Natural killer cell (primary cell): ENCODE data around the gene HADHB. TPM values are rescaled to one million over a fixed set of nuclear protein-coding genes. Genes with fewer than 3 reads are reported as not detected.

ENCODE experiments used
- ATAC-seq, 3 donors: fragments of 150-1000 bp in 2 of 3; fragments of 200-7000 bp in 1 of 3; cut with Tn5 transposase; 1 replicate in 1 of 3; 2 replicates in 2 of 3; pipeline ENCODE4 v1.10.0; 2021; ENCODE audit warnings: mild to moderate bottlenecking in 2 of 3, moderate library complexity in 2 of 3
- DNase-seq, 2 donors: peaks; one replicate each; pipeline versions ENCODE4 v3.0.0 to v3.0.0-alpha.2; 2013 to 2021; ENCODE audit warnings: mixed read lengths in 1 of 2
- H3K27ac ChIP-seq: one replicate; pipeline ENCODE4 v1.5.1; 2013; ENCODE audit warnings: mild to moderate bottlenecking, low read length
- H3K27me3 ChIP-seq: one replicate; pipeline ENCODE4 v1.6.1; 2013; ENCODE audit warnings: low read length; ENCODE audit not compliant: control insufficient read depth, insufficient read depth
- H3K36me3 ChIP-seq: one replicate; pipeline ENCODE4 v1.6.1; 2013; ENCODE audit warnings: low read length; ENCODE audit not compliant: control insufficient read depth, insufficient read depth
- H3K4me1 ChIP-seq: one replicate; pipeline ENCODE4 v1.6.1; 2013; ENCODE audit warnings: low read length; ENCODE audit not compliant: control insufficient read depth, insufficient read depth
- H3K4me3 ChIP-seq: one replicate; pipeline ENCODE4 v1.5.1; 2013; ENCODE audit warnings: low read length
- H3K9me3 ChIP-seq: one replicate; pipeline ENCODE4 v1.6.1; 2013; ENCODE audit warnings: low read length; ENCODE audit not compliant: control insufficient read depth, insufficient read depth
- H3K27ac Mint-ChIP-seq, 2 donors: one replicate each; pipeline ENCODE4 v1.8.0; 2022; ENCODE audit warnings: mild to moderate bottlenecking in 2 of 2, mixed read lengths in 2 of 2, moderate library complexity in 1 of 2
- H3K27me3 Mint-ChIP-seq, 2 donors: one replicate each; pipeline ENCODE4 v1.8.0; 2022; ENCODE audit warnings: low read depth in 2 of 2, mixed read lengths in 2 of 2
- H3K36me3 Mint-ChIP-seq: one replicate; pipeline ENCODE4 v1.8.0; 2022; ENCODE audit warnings: mixed read lengths
- H3K4me1 Mint-ChIP-seq, 2 donors: one replicate each; pipeline ENCODE4 v1.8.0; 2022; ENCODE audit warnings: mixed read lengths in 2 of 2
- H3K4me3 Mint-ChIP-seq: one replicate; pipeline ENCODE4 v1.8.0; 2022; ENCODE audit warnings: mild to moderate bottlenecking, moderate library complexity, mixed read lengths
- H3K9me3 Mint-ChIP-seq, 2 donors: one replicate each; pipeline ENCODE4 v1.8.0; 2022; ENCODE audit warnings: mixed read lengths in 2 of 2
- WGBS: methylation state at CpG from one replicate; pipeline ENCODE4 v1.1.7; 2013; ENCODE audit warnings: missing lambda C conversion rate; ENCODE audit not compliant: insufficient coverage; 5-methylcytosine and 5-hydroxymethylcytosine counted together
- intact Hi-C: fragments of 100-400 bp; cut with micrococcal nuclease; formaldehyde crosslinking; loops from one replicate; pipeline ENCODE4 v1.14.2; 2022
- total RNA-seq, 4 donors: library from RNA; stranded (reverse); fragments of 120-200 nt in 1 of 4; gene quantifications; one replicate each; pipeline versions ENCODE4 v1.2.3 to v1.2.4, GENCODE V29; 2013 to 2022
- TF ChIP-seq, protein P1 (sequence below): fragments of 200-600 bp; IDR thresholded peaks from one replicate; pipeline ENCODE4 v1.8.0; 2022; ENCODE audit warnings: antibody characterized with exemption

Gene HADHB
- total RNA-seq, 3 donors from 2014 or later (not counting 1 experiment from before 2014, with no cell fraction given): 43.1 to 58.8 (median 53.0) TPM

DNA sequence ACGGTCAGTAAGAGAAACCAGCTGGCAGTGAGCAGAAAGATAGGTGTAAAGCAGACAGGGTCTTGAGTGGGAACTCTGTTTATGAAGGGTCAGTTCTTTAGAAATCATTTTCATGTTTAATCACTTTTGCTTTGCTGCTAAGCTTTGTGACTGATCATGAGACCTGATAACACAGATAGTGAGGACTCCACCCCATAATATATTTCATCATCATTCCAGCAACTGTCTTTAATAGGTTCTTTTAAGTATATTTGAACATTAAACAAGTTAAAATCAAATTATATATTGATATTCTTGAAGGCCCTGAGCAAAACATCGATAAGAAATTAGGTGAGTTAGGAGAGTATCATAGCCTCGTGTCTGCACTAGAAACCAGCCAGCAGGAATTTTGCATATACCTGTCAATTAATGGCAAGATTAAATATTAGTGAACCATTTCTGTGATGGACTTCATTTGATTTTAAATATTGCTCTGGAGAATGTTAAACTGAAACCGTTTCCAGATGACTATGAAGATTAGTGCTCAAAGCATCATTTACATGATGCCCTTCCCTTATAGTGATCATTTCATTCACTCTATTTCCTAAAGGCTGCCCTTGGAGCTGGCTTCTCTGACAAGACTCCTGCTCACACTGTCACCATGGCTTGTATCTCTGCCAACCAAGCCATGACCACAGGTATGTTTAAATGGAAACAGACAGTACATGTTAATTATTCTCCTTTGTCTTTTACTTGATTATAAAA, 31.9 kb downstream of the HADHB start:
- intact Hi-C loops: no loop called here
- 92% methylated on average over 4 of the region's 4 CpGs for WGBS
- TF ChIP-seq, protein P1, sequence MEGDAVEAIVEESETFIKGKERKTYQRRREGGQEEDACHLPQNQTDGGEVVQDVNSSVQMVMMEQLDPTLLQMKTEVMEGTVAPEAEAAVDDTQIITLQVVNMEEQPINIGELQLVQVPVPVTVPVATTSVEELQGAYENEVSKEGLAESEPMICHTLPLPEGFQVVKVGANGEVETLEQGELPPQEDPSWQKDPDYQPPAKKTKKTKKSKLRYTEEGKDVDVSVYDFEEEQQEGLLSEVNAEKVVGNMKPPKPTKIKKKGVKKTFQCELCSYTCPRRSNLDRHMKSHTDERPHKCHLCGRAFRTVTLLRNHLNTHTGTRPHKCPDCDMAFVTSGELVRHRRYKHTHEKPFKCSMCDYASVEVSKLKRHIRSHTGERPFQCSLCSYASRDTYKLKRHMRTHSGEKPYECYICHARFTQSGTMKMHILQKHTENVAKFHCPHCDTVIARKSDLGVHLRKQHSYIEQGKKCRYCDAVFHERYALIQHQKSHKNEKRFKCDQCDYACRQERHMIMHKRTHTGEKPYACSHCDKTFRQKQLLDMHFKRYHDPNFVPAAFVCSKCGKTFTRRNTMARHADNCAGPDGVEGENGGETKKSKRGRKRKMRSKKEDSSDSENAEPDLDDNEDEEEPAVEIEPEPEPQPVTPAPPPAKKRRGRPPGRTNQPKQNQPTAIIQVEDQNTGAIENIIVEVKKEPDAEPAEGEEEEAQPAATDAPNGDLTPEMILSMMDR: no peak
- peaks cover 57% of the 10 kb centered on the region for H3K36me3 ChIP-seq
- no peak for ATAC-seq
- Mint-ChIP-seq H3K9me3 (no peaks in the 10 kb centered on the region), H3K27ac (no peak overlapping the region), H3K4me3 (no peak overlapping the region), H3K4me1 (no peaks in the 10 kb centered on the region), H3K27me3 (no peaks in the 10 kb centered on the region), H3K36me3 (peaks cover 10% of the 10 kb centered on the region)
- no peaks in the 10 kb centered on the region for H3K27me3 ChIP-seq
- no peaks in the 10 kb centered on the region for H3K9me3 ChIP-seq
- no peaks in the 10 kb centered on the region for H3K4me1 ChIP-seq
- DNase-seq: no peak
- H3K27ac ChIP-seq: no peak overlapping the region
- H3K4me3 ChIP-seq: no peak overlapping the region

DNA sequence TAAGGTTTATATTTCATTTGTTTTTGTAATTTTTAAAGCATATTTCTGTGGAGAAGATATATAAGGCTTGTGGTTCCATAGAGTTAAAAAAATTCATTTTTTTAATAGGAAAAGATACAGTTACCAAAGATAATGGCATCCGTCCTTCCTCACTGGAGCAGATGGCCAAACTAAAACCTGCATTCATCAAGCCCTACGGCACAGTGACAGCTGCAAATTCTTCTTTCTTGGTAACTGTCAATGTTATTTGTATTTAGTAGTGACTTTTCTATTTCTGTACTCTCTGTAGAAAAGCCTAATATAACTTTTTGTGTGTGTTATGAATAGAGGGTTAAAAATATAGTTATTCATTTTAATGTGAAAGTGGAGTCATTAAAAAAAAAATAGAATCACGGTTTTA, 35.1 kb downstream of the HADHB start:
- no peak for ATAC-seq
- no peaks in the 10 kb centered on the region for H3K27me3 Mint-ChIP-seq
- H3K4me1 Mint-ChIP-seq: no peaks in the 10 kb centered on the region
- 100% methylated on average over 2 of the region's 3 CpGs for WGBS
- DNase-seq: no peak
- no peak overlapping the region for H3K4me3 Mint-ChIP-seq
- Histone ChIP-seq H3K4me1 (no peaks in the 10 kb centered on the region), H3K27me3 (no peaks in the 10 kb centered on the region), H3K9me3 (no peaks in the 10 kb centered on the region), H3K4me3 (no peak overlapping the region), H3K27ac (no peak overlapping the region), H3K36me3 (peaks cover 70% of the 10 kb centered on the region)
- H3K36me3 Mint-ChIP-seq: peaks cover 19% of the 10 kb centered on the region
- H3K9me3 Mint-ChIP-seq: no peaks in the 10 kb centered on the region
- no peak overlapping the region for H3K27ac Mint-ChIP-seq
- intact Hi-C loops: no loop called here
- TF ChIP-seq, protein P1: no peak

DNA sequence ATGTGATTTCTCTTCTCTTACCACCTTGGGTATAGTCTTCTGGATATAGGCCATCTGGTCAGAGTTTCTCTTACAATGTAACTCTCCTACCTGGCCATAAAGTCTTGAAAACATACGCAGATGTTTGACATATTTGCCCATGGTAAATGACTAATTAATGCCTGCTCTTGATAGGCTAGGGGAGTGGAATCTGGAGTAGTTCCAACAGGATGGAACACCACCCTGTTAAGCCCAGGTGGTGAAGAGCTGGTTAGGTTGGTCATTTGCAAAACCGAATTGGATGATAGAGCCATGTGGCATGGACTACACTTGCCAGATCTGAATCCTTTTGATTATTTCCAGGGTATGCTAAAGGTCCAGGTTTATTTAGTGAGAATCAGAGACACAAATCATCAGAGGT, 36.5 kb downstream of the HADHB start:
- Histone ChIP-seq H3K4me3 (no peak overlapping the region), H3K36me3 (peaks cover 77% of the 10 kb centered on the region), H3K4me1 (no peaks in the 10 kb centered on the region), H3K9me3 (no peaks in the 10 kb centered on the region), H3K27me3 (no peaks in the 10 kb centered on the region), H3K27ac (no peak overlapping the region)
- Mint-ChIP-seq H3K4me1 (no peaks in the 10 kb centered on the region), H3K27me3 (no peaks in the 10 kb centered on the region), H3K36me3 (peaks cover 19% of the 10 kb centered on the region), H3K9me3 (no peaks in the 10 kb centered on the region), H3K27ac (no peak overlapping the region), H3K4me3 (no peak overlapping the region)
- TF ChIP-seq, protein P1: no peak
- ATAC-seq (no peak), DNase-seq (no peak)
- intact Hi-C loops: no loop called here
- WGBS: 92% methylated on average over 2 of the region's 2 CpGs

DNA sequence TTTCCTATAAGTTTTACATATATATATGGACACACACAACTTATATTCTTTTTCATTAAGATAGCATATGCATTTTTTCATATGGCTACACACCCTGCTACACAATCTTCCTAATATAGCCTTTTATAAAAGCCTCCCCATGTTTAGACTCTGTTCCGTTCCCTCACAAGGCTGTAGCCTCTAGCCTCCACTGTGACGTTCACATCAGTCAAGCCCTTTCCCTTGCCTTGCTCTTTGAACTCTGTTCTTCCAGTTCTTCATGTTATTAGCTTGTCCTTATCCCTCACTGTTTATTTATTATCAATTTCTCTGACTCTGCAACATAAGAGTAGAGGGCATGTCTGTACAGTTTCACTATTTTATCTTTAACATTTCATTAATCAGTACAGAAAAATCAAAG, 38.9 kb downstream of the HADHB start:
- Histone ChIP-seq H3K36me3 (peaks cover 69% of the 10 kb centered on the region), H3K27ac (no peak overlapping the region), H3K4me3 (no peak overlapping the region), H3K27me3 (no peaks in the 10 kb centered on the region), H3K4me1 (no peaks in the 10 kb centered on the region), H3K9me3 (no peaks in the 10 kb centered on the region)
- no peak overlapping the region for H3K27ac Mint-ChIP-seq
- H3K27me3 Mint-ChIP-seq: no peaks in the 10 kb centered on the region
- peaks cover 19% of the 10 kb centered on the region for H3K36me3 Mint-ChIP-seq
- no peaks in the 10 kb centered on the region for H3K4me1 Mint-ChIP-seq
- intact Hi-C loops: no loop called here
- 97% methylated on average over 2 of the region's 2 CpGs for WGBS
- no peak for DNase-seq
- H3K9me3 Mint-ChIP-seq: no peaks in the 10 kb centered on the region
- TF ChIP-seq, protein P1: no peak
- no peak overlapping the region for H3K4me3 Mint-ChIP-seq
- no peak for ATAC-seq
